ENCODE data around the gene TMUB1. TPM values are rescaled to one million over a fixed set of nuclear protein-coding genes. Genes with fewer than 3 reads are reported as not detected.

The TMUB1 gene
- total and polyA plus RNA-seq, 2 experiments from 2014 or later, result 45.0 to 83.1 TPM

- no peaks in the 10 kb centered on the region for H3K9me2 ChIP-seq (replicated peaks; ENCODE audit: insufficient read depth)
- H3K79me2 ChIP-seq, result peaks cover 6% of the 10 kb centered on the region
- peaks cover 6% of the 10 kb centered on the region for H3K4me1 ChIP-seq (ENCODE audit: insufficient read depth)
- no peak overlapping the region for H3K27ac ChIP-seq
- H3K27me3 ChIP-seq, result no peaks in the 10 kb centered on the region
- no peak overlapping the region for H3K4me3 ChIP-seq
- TF ChIP-seq EZH2 (IDR thresholded peaks at IDR 0.05; ENCODE audit: borderline replicate concordance) (no peak), EZH2phosphoT487 (IDR thresholded peaks at IDR 0.05; ENCODE audit: low read depth, severe bottlenecking, unreplicated experiment) (no peak)
- TF ChIP-seq, protein P1, sequence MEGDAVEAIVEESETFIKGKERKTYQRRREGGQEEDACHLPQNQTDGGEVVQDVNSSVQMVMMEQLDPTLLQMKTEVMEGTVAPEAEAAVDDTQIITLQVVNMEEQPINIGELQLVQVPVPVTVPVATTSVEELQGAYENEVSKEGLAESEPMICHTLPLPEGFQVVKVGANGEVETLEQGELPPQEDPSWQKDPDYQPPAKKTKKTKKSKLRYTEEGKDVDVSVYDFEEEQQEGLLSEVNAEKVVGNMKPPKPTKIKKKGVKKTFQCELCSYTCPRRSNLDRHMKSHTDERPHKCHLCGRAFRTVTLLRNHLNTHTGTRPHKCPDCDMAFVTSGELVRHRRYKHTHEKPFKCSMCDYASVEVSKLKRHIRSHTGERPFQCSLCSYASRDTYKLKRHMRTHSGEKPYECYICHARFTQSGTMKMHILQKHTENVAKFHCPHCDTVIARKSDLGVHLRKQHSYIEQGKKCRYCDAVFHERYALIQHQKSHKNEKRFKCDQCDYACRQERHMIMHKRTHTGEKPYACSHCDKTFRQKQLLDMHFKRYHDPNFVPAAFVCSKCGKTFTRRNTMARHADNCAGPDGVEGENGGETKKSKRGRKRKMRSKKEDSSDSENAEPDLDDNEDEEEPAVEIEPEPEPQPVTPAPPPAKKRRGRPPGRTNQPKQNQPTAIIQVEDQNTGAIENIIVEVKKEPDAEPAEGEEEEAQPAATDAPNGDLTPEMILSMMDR (IDR thresholded peaks at IDR 0.05; ENCODE audit: poor library complexity), result no peak
- H3K9me3 ChIP-seq (ENCODE audit: low read depth), result no peaks in the 10 kb centered on the region
- H2AFZ ChIP-seq, result no peak overlapping the region
- H3K36me3 ChIP-seq (replicated peaks; ENCODE audit: insufficient read depth, low read depth), result no peaks in the 10 kb centered on the region
- no peak overlapping the region for H3K4me2 ChIP-seq
- H4K20me1 ChIP-seq (ENCODE audit: insufficient read depth, poor library complexity, severe bottlenecking), result no peaks in the 10 kb centered on the region
- WGBS (ENCODE audit: low lambda C conversion rate, missing lambda C conversion rate), result 97% methylated on average over 3 of the region's 4 CpGs
- DNase-seq (ENCODE audit: low spot score), result no peak
Observed at GRCh38 chr7:151053096-151053495, 30.2 kb downstream of the TMUB1 start.

GRCh38 chr7:151051108-151051507 is 32.2 kb downstream of the TMUB1 start:
- peaks cover 8% of the 10 kb centered on the region for H3K4me1 ChIP-seq (ENCODE audit: insufficient read depth)
- H3K79me2 ChIP-seq, result no peaks in the 10 kb centered on the region
- no peaks in the 10 kb centered on the region for H3K27me3 ChIP-seq
- WGBS (ENCODE audit: low lambda C conversion rate, missing lambda C conversion rate), result under 1% methylated on average over 17 of the region's 50 CpGs
- TF ChIP-seq EZH2 (IDR thresholded peaks at IDR 0.05; ENCODE audit: borderline replicate concordance), result no peak
- peak; percentile 90 for DNase-seq (ENCODE audit: low spot score)
- no peaks in the 10 kb centered on the region for H3K9me2 ChIP-seq (replicated peaks; ENCODE audit: insufficient read depth)
- H3K4me2 ChIP-seq, result peak overlapping the region; percentile 77
- no peak overlapping the region for H2AFZ ChIP-seq
- no peak overlapping the region for H3K27ac ChIP-seq
- H4K20me1 ChIP-seq (ENCODE audit: insufficient read depth, poor library complexity, severe bottlenecking), result no peaks in the 10 kb centered on the region
- no peaks in the 10 kb centered on the region for H3K9me3 ChIP-seq (ENCODE audit: low read depth)
- H3K4me3 ChIP-seq, result no peak overlapping the region
- no peaks in the 10 kb centered on the region for H3K36me3 ChIP-seq (replicated peaks; ENCODE audit: insufficient read depth, low read depth)

- Histone ChIP-seq H3K4me1 (ENCODE audit: insufficient read depth) (peaks cover 8% of the 10 kb centered on the region), H3K4me2 (no peak overlapping the region), H3K9me2 (replicated peaks; ENCODE audit: insufficient read depth) (no peaks in the 10 kb centered on the region), H3K79me2 (no peaks in the 10 kb centered on the region), H3K27ac (no peak overlapping the region), H3K9me3 (ENCODE audit: low read depth) (no peaks in the 10 kb centered on the region), H4K20me1 (ENCODE audit: insufficient read depth, poor library complexity, severe bottlenecking) (no peaks in the 10 kb centered on the region), H2AFZ (no peak overlapping the region), H3K4me3 (no peak overlapping the region), H3K36me3 (replicated peaks; ENCODE audit: insufficient read depth, low read depth) (no peaks in the 10 kb centered on the region), H3K27me3 (no peaks in the 10 kb centered on the region)
- no peak for DNase-seq (ENCODE audit: low spot score)
- TF ChIP-seq EZH2 (IDR thresholded peaks at IDR 0.05; ENCODE audit: borderline replicate concordance) (no peak), EZH2phosphoT487 (IDR thresholded peaks at IDR 0.05; ENCODE audit: low read depth, severe bottlenecking, unreplicated experiment) (no peak)
- TF ChIP-seq, protein P1 (IDR thresholded peaks at IDR 0.05; ENCODE audit: poor library complexity), result no peak
- 94% methylated on average over 37 of the region's 38 CpGs for WGBS (ENCODE audit: low lambda C conversion rate, missing lambda C conversion rate)
Observed at GRCh38 chr7:151048911-151049463, 34.3 kb downstream of the TMUB1 start.

DNA sequence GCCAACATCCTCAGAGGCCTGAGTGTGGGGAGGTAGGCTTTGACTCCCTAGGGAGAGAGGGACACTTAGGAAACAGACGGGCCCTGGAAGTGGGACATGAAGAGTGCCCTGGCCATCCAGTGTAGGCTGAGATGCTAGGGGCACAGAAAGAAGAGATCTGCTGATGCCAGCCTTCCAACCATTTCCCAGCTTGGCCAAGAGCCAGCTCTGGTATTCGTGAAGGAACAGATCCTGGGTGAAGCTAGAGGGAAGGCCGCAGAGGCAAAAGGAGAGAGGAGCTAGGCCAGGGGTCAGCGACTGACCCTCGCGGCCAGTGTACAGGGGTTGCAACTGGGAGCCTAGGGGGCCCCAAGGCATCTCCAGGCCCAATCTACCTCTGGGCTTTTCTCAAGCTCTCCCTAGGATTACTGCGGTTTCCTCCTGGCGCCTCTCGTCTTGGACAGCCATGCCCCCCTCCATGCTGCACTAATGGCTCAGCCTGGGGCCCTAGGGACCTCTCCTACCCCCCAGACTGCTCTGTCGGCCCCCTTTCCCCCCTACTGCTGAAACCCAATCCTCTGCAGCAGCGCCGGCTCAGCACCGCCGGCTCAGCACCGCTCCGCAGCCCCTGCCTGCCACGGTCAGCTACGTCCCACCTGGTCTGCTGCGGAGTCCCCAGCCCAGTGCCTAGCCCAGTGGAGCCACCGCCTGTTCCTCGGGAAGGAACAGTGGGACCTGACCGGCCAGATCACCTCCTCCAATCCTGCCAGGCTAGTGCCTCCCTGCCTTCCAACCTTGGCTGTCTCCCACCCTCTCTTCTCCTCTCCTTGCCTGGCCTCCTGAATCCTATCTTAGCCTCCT is 35.1 kb downstream of the TMUB1 start, which contains the start of gene ASIC3:
TSS of gene ASIC3 (plus strand) at position 556 of the 840 bp plus-strand sequence. CDS start 355 bp downstream, outside the sequence.
- Histone ChIP-seq H3K9me2 (replicated peaks; ENCODE audit: insufficient read depth) (no peaks in the 10 kb centered on the region), H3K27me3 (no peaks in the 10 kb centered on the region), H3K36me3 (replicated peaks; ENCODE audit: insufficient read depth, low read depth) (no peaks in the 10 kb centered on the region), H3K4me1 (ENCODE audit: insufficient read depth) (peaks cover 8% of the 10 kb centered on the region), H2AFZ (no peak within 1 kb of the TSS), H3K27ac (no peak within 1 kb of the TSS), H3K9me3 (ENCODE audit: low read depth) (no peaks in the 10 kb centered on the region), H4K20me1 (ENCODE audit: insufficient read depth, poor library complexity, severe bottlenecking) (no peaks in the 10 kb centered on the region), H3K4me2 (no peak within 1 kb of the TSS), H3K4me3 (no peak within 1 kb of the TSS), H3K79me2 (no peaks in the 10 kb centered on the region)
- TF ChIP-seq EZH2 (IDR thresholded peaks at IDR 0.05; ENCODE audit: borderline replicate concordance) (no peak), EZH2phosphoT487 (IDR thresholded peaks at IDR 0.05; ENCODE audit: low read depth, severe bottlenecking, unreplicated experiment) (no peak)
- TF ChIP-seq, protein P1 (IDR thresholded peaks at IDR 0.05; ENCODE audit: poor library complexity), result no peak
- WGBS (ENCODE audit: low lambda C conversion rate, missing lambda C conversion rate), result 85% methylated on average over 16 of the region's 22 CpGs
- DNase-seq (ENCODE audit: low spot score), result no peak

All from hepatocyte (in vitro differentiated cells).